AG08395 (cell line): Measurements from ENCODE around the gene SLC35A4.
"Not testable (repeated sequence)": the region's sequence is repeated elsewhere in the genome, so short reads cannot be mapped to it uniquely, and the experiment has no call there.

Experiments used
- DNase-seq: peaks from one replicate; pipeline ENCODE4 v3.0.0; 2012; ENCODE audit warnings: mixed read lengths, low spot score

Gene SLC35A4

GRCh38 chr5:140558542-140558941, 6.1 kb upstream of the SLC35A4 start:
- DNase-seq = no peak

- DNase-seq = no peak
Measured at GRCh38 chr5:140560227-140560626, 4.4 kb upstream of the SLC35A4 start.

- DNase-seq = no peak
Measured at GRCh38 chr5:140561753-140562523, 2.7 kb upstream of the SLC35A4 start.

DNA sequence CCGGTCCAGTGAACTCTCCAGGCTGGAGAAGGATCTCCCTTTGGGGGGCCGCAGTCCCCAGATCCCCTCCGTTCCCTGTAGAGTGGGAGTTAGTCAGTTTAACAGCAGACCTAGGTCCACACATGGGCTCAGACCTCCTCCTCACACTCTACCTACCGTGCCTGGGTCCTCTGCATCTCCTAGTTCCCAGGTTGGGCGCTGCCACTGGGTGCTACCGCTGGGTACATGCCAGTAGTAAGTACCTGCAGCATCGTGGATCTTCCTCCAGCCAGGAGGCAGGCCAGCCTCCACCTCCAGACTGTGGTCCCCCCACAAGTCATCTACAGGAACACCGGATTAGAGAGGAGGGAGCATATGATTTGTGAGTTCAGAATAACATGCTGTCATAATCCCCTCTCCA, 1.0 kb upstream of the SLC35A4 start:
- DNase-seq = no peak

GRCh38 chr5:140565024-140565779, 574 bp downstream of the SLC35A4 start:
- DNase-seq = no peak

GRCh38 chr5:140565780-140566095, 1.1 kb downstream of the SLC35A4 start:
- DNase-seq = no peak

DNA sequence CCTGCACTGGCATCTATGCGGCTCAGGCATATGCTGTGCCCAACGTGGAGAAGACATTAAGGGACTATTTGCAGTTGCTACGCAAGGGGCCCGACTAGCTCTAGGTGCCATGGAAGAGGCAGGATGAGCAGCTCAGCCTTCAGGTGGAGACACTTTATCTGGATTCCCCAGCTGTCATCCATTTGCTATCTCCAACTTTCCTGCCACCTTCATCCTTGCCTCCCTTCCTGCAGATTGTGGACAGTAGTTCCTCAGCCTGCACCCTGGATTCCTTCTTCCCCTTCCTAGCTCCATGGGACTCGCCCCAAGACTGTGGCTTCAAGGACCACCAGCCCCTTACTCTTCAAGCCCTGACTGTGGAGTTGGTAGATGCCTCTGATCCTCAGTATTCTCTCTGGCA, 2.0 kb downstream of the SLC35A4 start:
- DNase-seq = no peak

DNA sequence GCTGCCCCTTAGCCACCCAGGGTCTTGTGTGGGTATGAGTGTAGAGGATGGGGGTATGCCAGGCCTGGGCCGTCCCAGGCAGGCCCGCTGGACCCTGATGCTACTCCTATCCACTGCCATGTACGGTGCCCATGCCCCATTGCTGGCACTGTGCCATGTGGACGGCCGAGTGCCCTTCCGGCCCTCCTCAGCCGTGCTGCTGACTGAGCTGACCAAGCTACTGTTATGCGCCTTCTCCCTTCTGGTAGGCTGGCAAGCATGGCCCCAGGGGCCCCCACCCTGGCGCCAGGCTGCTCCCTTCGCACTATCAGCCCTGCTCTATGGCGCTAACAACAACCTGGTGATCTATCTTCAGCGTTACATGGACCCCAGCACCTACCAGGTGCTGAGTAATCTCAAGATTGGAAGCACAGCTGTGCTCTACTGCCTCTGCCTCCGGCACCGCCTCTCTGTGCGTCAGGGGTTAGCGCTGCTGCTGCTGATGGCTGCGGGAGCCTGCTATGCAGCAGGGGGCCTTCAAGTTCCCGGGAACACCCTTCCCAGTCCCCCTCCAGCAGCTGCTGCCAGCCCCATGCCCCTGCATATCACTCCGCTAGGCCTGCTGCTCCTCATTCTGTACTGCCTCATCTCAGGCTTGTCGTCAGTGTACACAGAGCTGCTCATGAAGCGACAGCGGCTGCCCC, 2.6 kb downstream of the SLC35A4 start:
- no peak for DNase-seq

GRCh38 chr5:140567871-140568270, 3.2 kb downstream of the SLC35A4 start:
- DNase-seq = no peak

DNA sequence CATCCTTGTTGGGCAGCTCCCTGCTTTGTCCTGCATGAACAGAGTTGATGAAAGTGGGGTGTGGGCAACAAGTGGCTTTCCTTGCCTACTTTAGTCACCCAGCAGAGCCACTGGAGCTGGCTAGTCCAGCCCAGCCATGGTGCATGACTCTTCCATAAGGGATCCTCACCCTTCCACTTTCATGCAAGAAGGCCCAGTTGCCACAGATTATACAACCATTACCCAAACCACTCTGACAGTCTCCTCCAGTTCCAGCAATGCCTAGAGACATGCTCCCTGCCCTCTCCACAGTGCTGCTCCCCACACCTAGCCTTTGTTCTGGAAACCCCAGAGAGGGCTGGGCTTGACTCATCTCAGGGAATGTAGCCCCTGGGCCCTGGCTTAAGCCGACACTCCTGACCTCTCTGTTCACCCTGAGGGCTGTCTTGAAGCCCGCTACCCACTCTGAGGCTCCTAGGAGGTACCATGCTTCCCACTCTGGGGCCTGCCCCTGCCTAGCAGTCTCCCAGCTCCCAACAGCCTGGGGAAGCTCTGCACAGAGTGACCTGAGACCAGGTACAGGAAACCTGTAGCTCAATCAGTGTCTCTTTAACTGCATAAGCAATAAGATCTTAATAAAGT, 3.9 kb downstream of the SLC35A4 start:
- DNase-seq = no peak

GRCh38 chr5:140569197-140569596, 4.6 kb downstream of the SLC35A4 start:
- DNase-seq = no peak

GRCh38 chr5:140570058-140570457, 5.4 kb downstream of the SLC35A4 start:
- DNase-seq = no peak

GRCh38 chr5:140570488-140570887, 5.9 kb downstream of the SLC35A4 start:
- no peak for DNase-seq

DNA sequence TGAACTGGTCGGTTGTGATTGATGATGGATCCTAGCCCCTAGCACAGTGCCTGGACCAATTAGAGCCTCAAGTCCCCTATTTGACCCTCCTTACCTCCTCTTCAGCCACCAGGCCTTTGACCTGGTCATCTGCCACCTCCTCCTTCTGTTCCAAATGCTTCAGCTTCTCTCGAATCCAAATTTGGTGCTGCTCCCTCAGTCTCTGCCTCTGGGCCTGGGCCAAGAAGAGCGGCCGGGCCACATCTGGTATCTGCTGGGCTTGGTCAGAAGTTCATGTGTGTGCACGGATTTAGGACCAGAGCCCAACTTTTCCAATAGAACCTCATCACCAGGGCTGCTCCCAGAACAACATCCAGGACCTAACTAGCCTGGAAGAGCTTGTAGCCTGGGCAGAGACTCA, 6.5 kb downstream of the SLC35A4 start:
- DNase-seq = no peak

- no peak for DNase-seq
Measured at GRCh38 chr5:140573683-140574082, 9.1 kb downstream of the SLC35A4 start.

GRCh38 chr5:140574165-140574564, 9.5 kb downstream of the SLC35A4 start:
- no peak for DNase-seq

DNA sequence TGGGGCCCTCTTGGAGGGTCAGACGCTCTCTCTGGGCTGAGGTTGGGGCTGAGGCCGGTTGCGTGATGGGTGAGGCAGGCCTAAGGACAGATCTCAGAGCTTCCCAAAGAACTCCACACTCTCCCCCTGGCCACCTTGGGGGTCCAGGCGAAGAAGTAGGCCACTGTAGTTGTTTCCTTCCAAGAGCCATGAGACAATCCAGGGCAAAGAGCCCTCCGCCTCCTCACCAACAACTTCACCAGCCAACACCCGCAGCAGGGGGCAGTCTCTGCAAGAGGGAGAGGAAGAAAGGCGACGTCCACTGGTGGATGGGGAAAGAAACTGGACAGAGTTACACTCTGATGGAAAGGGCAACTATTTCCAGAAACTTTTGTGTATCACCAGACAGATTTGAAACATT, 10.7 kb downstream of the SLC35A4 start:
- peak; percentile 63 for DNase-seq

- no peak for DNase-seq
Measured at GRCh38 chr5:140576776-140577201, 12.2 kb downstream of the SLC35A4 start.

- not testable (repeated sequence) for DNase-seq
Measured at GRCh38 chr5:140579188-140579747, 14.6 kb downstream of the SLC35A4 start.

DNA sequence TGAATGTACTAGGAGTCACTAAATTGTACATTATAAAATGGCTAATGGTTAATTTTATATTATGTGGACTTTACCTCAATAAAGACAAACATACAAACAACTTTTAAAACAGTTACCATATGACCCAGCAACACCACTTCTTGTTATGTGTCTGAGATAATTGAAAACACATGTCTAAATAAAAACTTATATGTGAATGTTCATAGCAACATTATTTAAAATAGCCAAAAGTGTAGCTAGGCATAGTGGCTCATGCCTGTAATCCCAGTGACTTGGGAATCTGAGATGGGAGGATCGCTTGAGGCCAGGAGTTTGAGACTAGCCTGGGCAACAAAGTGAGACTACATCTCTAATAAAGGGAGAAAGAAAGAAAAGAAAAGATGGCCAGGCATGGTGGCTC, 22.9 kb downstream of the SLC35A4 start:
- no peak for DNase-seq

DNA sequence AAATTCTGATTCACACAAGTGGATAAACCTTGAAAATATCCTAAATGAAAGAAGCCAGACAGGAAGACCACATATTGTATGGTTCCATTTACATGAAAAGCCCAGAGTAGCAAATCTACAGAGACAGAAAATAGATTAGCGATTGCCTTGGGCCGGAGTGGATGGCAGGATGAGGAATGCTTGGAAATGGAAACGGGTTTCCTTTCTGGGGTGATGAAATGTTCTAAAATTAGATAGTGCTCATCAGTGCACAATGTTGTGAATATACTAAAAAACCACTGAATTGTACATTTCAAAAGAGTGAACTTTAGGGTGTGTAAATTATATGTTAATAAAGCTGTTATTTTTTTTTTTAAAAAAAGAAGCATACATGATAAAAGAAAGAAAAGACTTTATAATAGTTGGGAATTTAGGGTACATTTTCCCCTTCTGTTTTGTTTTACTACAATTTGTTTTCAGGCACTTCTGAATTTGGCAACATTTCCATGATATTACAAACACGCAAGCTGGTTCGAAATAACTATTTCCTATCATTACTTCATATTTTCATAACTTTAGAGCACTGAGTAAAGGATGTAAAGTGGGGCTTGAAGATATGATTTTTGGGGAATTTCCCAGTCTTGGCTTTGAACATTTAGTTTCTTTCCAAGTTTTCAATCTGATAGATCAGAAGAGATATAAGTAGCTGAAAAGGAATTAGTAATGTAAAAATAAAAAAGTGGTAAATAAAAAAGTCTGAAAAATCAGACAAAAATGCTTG, 23.9 kb downstream of the SLC35A4 start:
- peak; percentile 60 for DNase-seq

- no peak for DNase-seq
Measured at GRCh38 chr5:140590861-140591260, 26.2 kb downstream of the SLC35A4 start.
